HCT116 (cell line): Measurements from ENCODE around the gene SPTLC1. TPM values are rescaled to one million over a fixed set of nuclear protein-coding genes. Genes with fewer than 3 reads are reported as not detected.

Experiments
- ATAC-seq: fragments of 200-7000 bp; cut with Tn5 transposase; 2 replicates; pipeline ENCODE4 v1.9.1; 2020; ENCODE audit warnings: mild to moderate bottlenecking, moderate library complexity
- BruUV-seq: library from RNA; stranded (reverse); fragments of 400-500 nt; replicated peaks from 2 replicates; lab custom pipeline; 2021; lab: Mats Ljungman, UMichigan
- CTCF ChIA-PET: fragments of 300-600 bp; sonication (Branson Sonifier 250); formaldehyde crosslinking; loops from one replicate; lab custom pipeline; 2021; ENCODE audit warnings: antibody characterized with exemption; lab: Charles Lee
- POLR2A ChIA-PET: fragments of 300-600, 350-600 bp; sonication (Branson Sonifier 250); formaldehyde crosslinking; loops from one replicate; lab custom pipeline; 2021; ENCODE audit warnings: antibody characterized with exemption; lab: Charles Lee
- RAD21 ChIA-PET, 2 experiments: fragments of 300-600 bp; sonication (Branson Sonifier 250); formaldehyde crosslinking; loops; one replicate each; lab custom pipeline; 2023; ENCODE audit warnings: low total read pairs in 2 of 2; ENCODE audit not compliant: uncharacterized antibody in 2 of 2, unreplicated experiment in 2 of 2, low non-redundant PET in 1 of 2; lab: Charles Lee
- DNase-seq: peaks from one replicate; pipeline ENCODE4 v3.0.0-alpha.2; 2010; ENCODE audit warnings: low read depth, low spot score
- H2AFZ ChIP-seq: fragments of 200-600 bp; shearing (Covaris generic), sonication (generic); 2 replicates; pipeline ENCODE4 v1.6.1; 2017; ENCODE audit warnings: low read depth, mixed run types, mixed read lengths, antibody characterized with exemption, low read length; ENCODE audit not compliant: poor library complexity, severe bottlenecking
- H3K27ac ChIP-seq: 2 replicates; pipeline ENCODE4 v1.5.1; 2012; ENCODE audit warnings: low read depth, low read length
- H3K27me3 ChIP-seq: fragments of 200-600 bp; sonication (generic); 2 replicates; pipeline ENCODE4 v1.6.1; 2016; ENCODE audit warnings: mixed run types, low read length, mixed read lengths; ENCODE audit not compliant: insufficient read depth
- H3K36me3 ChIP-seq, 2 experiments: fragments of 200-500 bp in 1 of 2; fragments of 200-600 bp in 1 of 2; sonication (Bioruptor generic) in 1 of 2; sonication (generic) in 1 of 2; 2 replicates each; pipeline versions ENCODE4 v1.5.1 to v1.6.1; 2014 to 2016; ENCODE audit warnings: low read length in 2 of 2, inconsistent platforms in 1 of 2, mixed read lengths in 1 of 2, mixed run types in 1 of 2; ENCODE audit not compliant: insufficient read depth in 2 of 2, control insufficient read depth in 1 of 2
- H3K4me1 ChIP-seq, 2 experiments: fragments of 200-600 bp in 1 of 2; sonication (generic) in 1 of 2; 2 replicates each; pipeline versions ENCODE4 v1.5.1 to v1.6.1; 2012 to 2017; ENCODE audit warnings: low read length in 2 of 2, inconsistent platforms in 1 of 2, mild to moderate bottlenecking in 1 of 2, mixed read lengths in 1 of 2, mixed run types in 1 of 2, moderate library complexity in 1 of 2; ENCODE audit not compliant: insufficient read depth in 2 of 2, control insufficient read depth in 1 of 2
- H3K4me2 ChIP-seq: fragments of 200-600 bp; sonication (generic); 2 replicates; pipeline ENCODE4 v1.6.1; 2017; ENCODE audit warnings: mixed run types, low read length, mixed read lengths
- H3K4me3 ChIP-seq, 2 experiments: fragments of 200-600 bp in 1 of 2; sonication (generic) in 1 of 2; replicated peaks in 1 of 2; 2 replicates each; pipeline ENCODE4 v1.5.1; 2011 to 2016; ENCODE audit warnings: low read length in 2 of 2, control low read depth in 1 of 2, low read depth in 1 of 2, mild to moderate bottlenecking in 1 of 2, mixed read lengths in 1 of 2, mixed run types in 1 of 2
- H3K79me2 ChIP-seq: fragments of 200-600 bp; sonication (generic); 2 replicates; pipeline ENCODE4 v1.6.1; 2017; ENCODE audit warnings: mild to moderate bottlenecking, mixed run types, low read length, moderate library complexity, mixed read lengths; ENCODE audit not compliant: insufficient read depth
- H3K9ac ChIP-seq: fragments of 200-600 bp; sonication (generic); 2 replicates; pipeline ENCODE4 v1.6.1; 2016; ENCODE audit warnings: low read length, mixed read lengths
- H3K9me2 ChIP-seq: fragments of 200-600 bp; sonication (generic), shearing (Covaris generic); 2 replicates; pipeline ENCODE4 v1.6.1; 2017; ENCODE audit warnings: mixed run types, mild to moderate bottlenecking, moderate library complexity; ENCODE audit not compliant: insufficient read depth
- H3K9me3 ChIP-seq, 2 experiments: fragments of 200-500 bp in 1 of 2; fragments of 200-600 bp in 1 of 2; sonication (Bioruptor generic) in 1 of 2; sonication (generic) in 1 of 2; 2 replicates each; pipeline ENCODE4 v1.6.1; 2014 to 2017; ENCODE audit warnings: low read length in 2 of 2, mixed read lengths in 2 of 2, inconsistent platforms in 1 of 2, low read depth in 1 of 2, mild to moderate bottlenecking in 1 of 2, mixed run types in 1 of 2, moderate library complexity in 1 of 2; ENCODE audit not compliant: control insufficient read depth in 1 of 2, insufficient read depth in 1 of 2
- H4K20me1 ChIP-seq: fragments of 200-600 bp; sonication (generic), shearing (Covaris generic); 2 replicates; pipeline ENCODE4 v1.6.1; 2017; ENCODE audit warnings: mixed run types, mild to moderate bottlenecking, moderate library complexity; ENCODE audit not compliant: insufficient read depth
- ATF3 ChIP-seq: IDR thresholded peaks from 2 replicates; pipeline ENCODE4 v1.6.1; 2012
- CBX3 ChIP-seq: IDR thresholded peaks from 2 replicates; pipeline ENCODE4 v1.6.1; 2012; ENCODE audit warnings: low read depth
- CTCF ChIP-seq, 3 experiments: fragments of 200-600 bp in 1 of 3; sonication (generic) in 1 of 3; IDR thresholded peaks in 2 of 3; conservative IDR thresholded peaks in 1 of 3; 2 replicates each; pipeline ENCODE4 v1.5.1; 2012 to 2017; ENCODE audit warnings: low read depth in 2 of 3, low read length in 2 of 3, antibody characterized with exemption in 1 of 3, borderline replicate concordance in 1 of 3, control low read depth in 1 of 3, mild to moderate bottlenecking in 1 of 3, mixed read lengths in 1 of 3, mixed run types in 1 of 3, moderate library complexity in 1 of 3; ENCODE audit not compliant: insufficient read depth in 1 of 3
- EGR1 ChIP-seq: IDR thresholded peaks from 2 replicates; pipeline ENCODE4 v1.6.1; 2012; ENCODE audit warnings: low read depth
- POLR2A ChIP-seq: IDR thresholded peaks from 2 replicates; pipeline ENCODE4 v1.7.0; 2011; ENCODE audit warnings: borderline replicate concordance; ENCODE audit not compliant: insufficient read depth, insufficient read length; ENCODE audit errors: extremely low read depth
- POLR2AphosphoS5 ChIP-seq: IDR thresholded peaks from 2 replicates; pipeline ENCODE4 v1.6.1; 2011; ENCODE audit warnings: mild to moderate bottlenecking, low read depth, low read length, moderate library complexity
- RAD21 ChIP-seq: IDR thresholded peaks from 2 replicates; pipeline ENCODE4 v1.6.1; 2012; ENCODE audit warnings: low read depth, mild to moderate bottlenecking
- REST ChIP-seq: IDR thresholded peaks from 2 replicates; pipeline ENCODE4 v1.6.1; 2012; ENCODE audit warnings: low read depth
- SIN3A ChIP-seq: IDR thresholded peaks from 2 replicates; pipeline ENCODE4 v1.6.1; 2012; ENCODE audit warnings: low read depth
- SRF ChIP-seq: IDR thresholded peaks from 2 replicates; pipeline ENCODE4 v1.6.1; 2012; ENCODE audit warnings: low read depth
- TCF7L2 ChIP-seq: IDR thresholded peaks from 2 replicates; pipeline ENCODE4 v1.7.0; 2011; ENCODE audit warnings: borderline replicate concordance, inconsistent platforms; ENCODE audit not compliant: insufficient read depth, insufficient read length; ENCODE audit errors: extremely low read depth
- ZBTB33 ChIP-seq: IDR thresholded peaks from 2 replicates; pipeline ENCODE4 v1.6.1; 2011; ENCODE audit warnings: mild to moderate bottlenecking, low read length, moderate library complexity; ENCODE audit not compliant: insufficient replicate concordance; ENCODE audit errors: extremely low read depth
- ZFX ChIP-seq: fragments of 450-650 bp; IDR thresholded peaks from 2 replicates; pipeline ENCODE4 v1.6.1; 2017
- intact Hi-C: fragments of 100-400 bp; cut with micrococcal nuclease; formaldehyde crosslinking; loops from 2 replicates; pipeline ENCODE4 v1.10.0; 2022
- total RNA-seq: library from RNA; stranded (reverse); gene quantifications from one replicate; pipeline ENCODE4 v1.2.1, GENCODE V29; 2021; ENCODE audit not compliant: unreplicated experiment

The SPTLC1 gene
- total RNA-seq, 1 experiment from 2014 or later: 81.7 TPM

GRCh38 chr9:92147852-92148180, 32.6 kb upstream of the SPTLC1 start:
- ChIA-PET CTCF (interaction anchor here (1.1 to 5.3 kb wide), 2 partner anchors 8 to 10 kb away, joined by 4 to 28 read pairs; no protein-coding TSS in a partner anchor), POLR2A (interaction anchor here (1.0 to 1.2 kb wide), 3 partner anchors 9 to 523 kb away, joined by 3 read pairs; no protein-coding TSS in a partner anchor), RAD21 (no interaction called here)
- DNase-seq (no peak), ATAC-seq (no peak)
- H3K79me2 ChIP-seq: no peaks in the 10 kb centered on the region
- peak overlapping the region in 1 of 2 experiments; percentile 53 for H3K4me3 ChIP-seq
- no peaks in the 10 kb centered on the region for H4K20me1 ChIP-seq
- H2AFZ ChIP-seq: peak overlapping the region; percentile 67
- H3K9ac ChIP-seq: peak overlapping the region; percentile 36; the same call in 1 of the 2 replicates
- no peaks in the 10 kb centered on the region for H3K36me3 ChIP-seq
- no TSS peak for BruUV-seq
- TF ChIP-seq POLR2A (no peak), CBX3 (no peak), CTCF (IDR thresholded peaks at IDR 0.05 in 2 of 3, conservative IDR thresholded peaks at IDR 0.05 in 1 of 3; ENCODE audit: borderline replicate concordance in 1 of 3, insufficient read depth in 1 of 3, low read depth in 2 of 3, low read length in 2 of 3) (no peak), ZFX (no peak), EGR1 (no peak), TCF7L2 (no peak), ZBTB33 (no peak), POLR2AphosphoS5 (no peak), SRF (no peak), RAD21 (no peak), REST (no peak), SIN3A (no peak), ATF3 (no peak)
- TF ChIP-seq, all 23 proteins: peak for 0
- Histone ChIP-seq H3K27me3 (no peaks in the 10 kb centered on the region), H3K4me1 (peaks cover 25 to 27% of the 10 kb centered on the region in 2 experiments), H3K9me2 (no peaks in the 10 kb centered on the region), H3K4me2 (peak overlapping the region; percentile 88), H3K9me3 (no peaks in the 10 kb centered on the region), H3K27ac (peak overlapping the region; percentile 63)
- intact Hi-C loops: no loop called here
